WTC11 (cell line): ENCODE results near the gene SORCS2. TPM values are rescaled to one million over a fixed set of nuclear protein-coding genes. Genes with fewer than 3 reads are reported as not detected.

Source experiments
- ATAC-seq: fragments of 200-7000 bp; cut with Tn5 transposase; 2 replicates; pipeline ENCODE4 v1.10.0; 2021; ENCODE audit warnings: mild to moderate bottlenecking, moderate library complexity
- CTCF ChIA-PET: fragments of 300-600 bp; sonication (Branson Sonifier 250); formaldehyde crosslinking; loops from one replicate; lab custom pipeline; 2021; ENCODE audit warnings: antibody characterized with exemption; lab: Charles Lee
- POLR2A ChIA-PET: fragments of 350-600 bp; sonication (Branson Sonifier 250); formaldehyde crosslinking; loops from one replicate; lab custom pipeline; 2021; ENCODE audit warnings: antibody characterized with exemption; lab: Charles Lee
- DNase-seq: peaks from one replicate; pipeline ENCODE4 v3.0.0; 2021; ENCODE audit warnings: low spot score
- H3K27ac Mint-ChIP-seq: 2 replicates; pipeline ENCODE4 v1.8.0; 2021; ENCODE audit warnings: mixed read lengths
- H3K27me3 Mint-ChIP-seq: 2 replicates; pipeline ENCODE4 v1.8.0; 2021; ENCODE audit warnings: low read depth, mild to moderate bottlenecking, moderate library complexity, mixed read lengths
- H3K36me3 Mint-ChIP-seq: 2 replicates; pipeline ENCODE4 v1.8.0; 2021; ENCODE audit warnings: mixed read lengths
- H3K4me1 Mint-ChIP-seq: 2 replicates; pipeline ENCODE4 v1.8.0; 2022; ENCODE audit warnings: mixed read lengths
- H3K4me3 Mint-ChIP-seq: 2 replicates; pipeline ENCODE4 v1.8.0; 2021; ENCODE audit warnings: mild to moderate bottlenecking, moderate library complexity, mixed read lengths
- H3K9me3 Mint-ChIP-seq: 2 replicates; pipeline ENCODE4 v1.8.0; 2021; ENCODE audit warnings: mixed read lengths
- ATF1 ChIP-seq: sonication (generic); formaldehyde crosslinking; IDR thresholded peaks from 2 replicates; pipeline ENCODE4 v1.8.1; 2023; ENCODE audit warnings: mild to moderate bottlenecking, moderate library complexity, missing genetic modification reagents
- ATF2 ChIP-seq: sonication (generic); formaldehyde crosslinking; IDR thresholded peaks from 2 replicates; pipeline ENCODE4 v1.8.1; 2022; ENCODE audit warnings: low read depth, missing genetic modification reagents, borderline replicate concordance
- ATF3 ChIP-seq: sonication (generic); formaldehyde crosslinking; conservative IDR thresholded peaks from 2 replicates; pipeline ENCODE4 v1.8.1; 2022; ENCODE audit warnings: mild to moderate bottlenecking, missing genetic modification reagents
- E2F1 ChIP-seq: sonication (generic); formaldehyde crosslinking; IDR thresholded peaks from 2 replicates; pipeline ENCODE4 v1.8.0; 2022; ENCODE audit warnings: mild to moderate bottlenecking, missing genetic modification reagents
- ETV6 ChIP-seq: sonication (generic); formaldehyde crosslinking; IDR thresholded peaks from 2 replicates; pipeline ENCODE4 v1.8.1; 2022; ENCODE audit warnings: mild to moderate bottlenecking, missing genetic modification reagents
- FOXK1 ChIP-seq: sonication (generic); formaldehyde crosslinking; IDR thresholded peaks from 2 replicates; pipeline ENCODE4 v1.8.0; 2022; ENCODE audit warnings: mild to moderate bottlenecking, moderate library complexity, missing genetic modification reagents
- HMGA2 ChIP-seq: fragments of 250-450 bp; sonication (Bioruptor Pico); IDR thresholded peaks from 2 replicates; pipeline ENCODE4 v1.4.0; 2021; ENCODE audit warnings: mild to moderate bottlenecking, moderate library complexity
- IRF2 ChIP-seq: sonication (generic); formaldehyde crosslinking; IDR thresholded peaks from 2 replicates; pipeline ENCODE4 v1.8.0; 2022; ENCODE audit warnings: low read depth, missing genetic modification reagents, borderline replicate concordance
- NR2C2 ChIP-seq: sonication (generic); formaldehyde crosslinking; IDR thresholded peaks from 2 replicates; pipeline ENCODE4 v1.8.0; 2022; ENCODE audit warnings: mild to moderate bottlenecking, missing genetic modification reagents
- PRRX2 ChIP-seq: fragments of 250-450 bp; sonication (Bioruptor Pico); IDR thresholded peaks from 2 replicates; pipeline ENCODE4 v1.8.0; 2021; ENCODE audit warnings: mild to moderate bottlenecking
- RORB ChIP-seq: fragments of 250-450 bp; sonication (Bioruptor Pico); IDR thresholded peaks from 2 replicates; pipeline ENCODE4 v1.9.0; 2021; ENCODE audit warnings: mild to moderate bottlenecking
- SMAD4 ChIP-seq: sonication (generic); formaldehyde crosslinking; IDR thresholded peaks from 2 replicates; pipeline ENCODE4 v1.8.0; 2022; ENCODE audit warnings: mild to moderate bottlenecking, missing genetic modification reagents
- TP53 ChIP-seq: sonication (generic); formaldehyde crosslinking; IDR thresholded peaks from 2 replicates; pipeline ENCODE4 v1.8.1; 2023; ENCODE audit warnings: mild to moderate bottlenecking, missing genetic modification reagents
- ZBTB21 ChIP-seq: sonication (generic); formaldehyde crosslinking; IDR thresholded peaks from 2 replicates; pipeline ENCODE4 v1.8.1; 2023; ENCODE audit warnings: mild to moderate bottlenecking, missing genetic modification reagents, borderline replicate concordance
- ZNF219 ChIP-seq: sonication (generic); formaldehyde crosslinking; IDR thresholded peaks from 2 replicates; pipeline ENCODE4 v1.8.0; 2023; ENCODE audit warnings: missing genetic modification reagents, mild to moderate bottlenecking, borderline replicate concordance
- ZNF416 ChIP-seq: fragments of 250-450 bp; sonication (Bioruptor Pico); IDR thresholded peaks from 2 replicates; pipeline ENCODE4 v1.9.0; 2021; ENCODE audit warnings: mild to moderate bottlenecking, inconsistent platforms
- ZNF425 ChIP-seq: fragments of 250-450 bp; sonication (Bioruptor Pico); conservative IDR thresholded peaks from 2 replicates; pipeline ENCODE4 v1.9.0; 2021; ENCODE audit warnings: mild to moderate bottlenecking
- total RNA-seq: library from RNA; stranded (reverse); gene quantifications from 3 replicates; pipeline ENCODE4 v1.2.3, GENCODE V29; 2021
- TF ChIP-seq, protein P1 (sequence below): fragments of 250-450 bp; sonication (Bioruptor Pico); IDR thresholded peaks from 2 replicates; pipeline ENCODE4 v1.9.0; 2021; ENCODE audit warnings: mild to moderate bottlenecking, borderline replicate concordance
- TF ChIP-seq, protein P2 (sequence below): sonication (generic); formaldehyde crosslinking; IDR thresholded peaks from 2 replicates; pipeline ENCODE4 v1.8.1; 2023; ENCODE audit warnings: mild to moderate bottlenecking, missing genetic modification reagents, moderate library complexity
- TF ChIP-seq, protein P3 (sequence below): sonication (generic); formaldehyde crosslinking; conservative IDR thresholded peaks from 2 replicates; pipeline ENCODE4 v1.8.1; 2023; ENCODE audit warnings: mild to moderate bottlenecking, low read depth, missing genetic modification reagents, moderate library complexity

SORCS2 gene
- total RNA-seq, 1 experiment from 2014 or later = 6.6 TPM

- TF ChIP-seq ZNF425 (CRISPR knock-in tag) = no peak
- no peak for TF ChIP-seq ZNF219
- TF ChIP-seq ZBTB21 = no peak
- TF ChIP-seq, protein P1, sequence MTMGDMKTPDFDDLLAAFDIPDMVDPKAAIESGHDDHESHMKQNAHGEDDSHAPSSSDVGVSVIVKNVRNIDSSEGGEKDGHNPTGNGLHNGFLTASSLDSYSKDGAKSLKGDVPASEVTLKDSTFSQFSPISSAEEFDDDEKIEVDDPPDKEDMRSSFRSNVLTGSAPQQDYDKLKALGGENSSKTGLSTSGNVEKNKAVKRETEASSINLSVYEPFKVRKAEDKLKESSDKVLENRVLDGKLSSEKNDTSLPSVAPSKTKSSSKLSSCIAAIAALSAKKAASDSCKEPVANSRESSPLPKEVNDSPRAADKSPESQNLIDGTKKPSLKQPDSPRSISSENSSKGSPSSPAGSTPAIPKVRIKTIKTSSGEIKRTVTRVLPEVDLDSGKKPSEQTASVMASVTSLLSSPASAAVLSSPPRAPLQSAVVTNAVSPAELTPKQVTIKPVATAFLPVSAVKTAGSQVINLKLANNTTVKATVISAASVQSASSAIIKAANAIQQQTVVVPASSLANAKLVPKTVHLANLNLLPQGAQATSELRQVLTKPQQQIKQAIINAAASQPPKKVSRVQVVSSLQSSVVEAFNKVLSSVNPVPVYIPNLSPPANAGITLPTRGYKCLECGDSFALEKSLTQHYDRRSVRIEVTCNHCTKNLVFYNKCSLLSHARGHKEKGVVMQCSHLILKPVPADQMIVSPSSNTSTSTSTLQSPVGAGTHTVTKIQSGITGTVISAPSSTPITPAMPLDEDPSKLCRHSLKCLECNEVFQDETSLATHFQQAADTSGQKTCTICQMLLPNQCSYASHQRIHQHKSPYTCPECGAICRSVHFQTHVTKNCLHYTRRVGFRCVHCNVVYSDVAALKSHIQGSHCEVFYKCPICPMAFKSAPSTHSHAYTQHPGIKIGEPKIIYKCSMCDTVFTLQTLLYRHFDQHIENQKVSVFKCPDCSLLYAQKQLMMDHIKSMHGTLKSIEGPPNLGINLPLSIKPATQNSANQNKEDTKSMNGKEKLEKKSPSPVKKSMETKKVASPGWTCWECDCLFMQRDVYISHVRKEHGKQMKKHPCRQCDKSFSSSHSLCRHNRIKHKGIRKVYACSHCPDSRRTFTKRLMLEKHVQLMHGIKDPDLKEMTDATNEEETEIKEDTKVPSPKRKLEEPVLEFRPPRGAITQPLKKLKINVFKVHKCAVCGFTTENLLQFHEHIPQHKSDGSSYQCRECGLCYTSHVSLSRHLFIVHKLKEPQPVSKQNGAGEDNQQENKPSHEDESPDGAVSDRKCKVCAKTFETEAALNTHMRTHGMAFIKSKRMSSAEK = no peak
- no peak for TF ChIP-seq ATF2 (CRISPR knock-in tag)
- no peak for TF ChIP-seq IRF2 (CRISPR knock-in tag)
- TF ChIP-seq ZNF416 = no peak
- no peak for TF ChIP-seq ATF3 (CRISPR knock-in tag)
Observed at GRCh38 chr4:7559316-7559715, 367.0 kb downstream of the SORCS2 start (continued).

GRCh38 chr4:7559741-7560395, 367.5 kb downstream of the SORCS2 start:
- H3K4me1 Mint-ChIP-seq = no peaks in the 10 kb centered on the region
- H3K4me3 Mint-ChIP-seq = no peak overlapping the region
- DNase-seq (no peak), ATAC-seq (no peak)
- no peak overlapping the region for H3K27ac Mint-ChIP-seq
- H3K36me3 Mint-ChIP-seq = no peaks in the 10 kb centered on the region
- no peaks in the 10 kb centered on the region; the same call in 1 of the 2 replicates for H3K27me3 Mint-ChIP-seq
- CTCF ChIA-PET = no interaction called here
- peaks cover 21% of the 10 kb centered on the region for H3K9me3 Mint-ChIP-seq
- TF ChIP-seq PRRX2 (CRISPR knock-in tag) (no peak), ATF2 (CRISPR knock-in tag) (no peak), TP53 (no peak), ZNF219 (no peak)
- TF ChIP-seq, protein P2, sequence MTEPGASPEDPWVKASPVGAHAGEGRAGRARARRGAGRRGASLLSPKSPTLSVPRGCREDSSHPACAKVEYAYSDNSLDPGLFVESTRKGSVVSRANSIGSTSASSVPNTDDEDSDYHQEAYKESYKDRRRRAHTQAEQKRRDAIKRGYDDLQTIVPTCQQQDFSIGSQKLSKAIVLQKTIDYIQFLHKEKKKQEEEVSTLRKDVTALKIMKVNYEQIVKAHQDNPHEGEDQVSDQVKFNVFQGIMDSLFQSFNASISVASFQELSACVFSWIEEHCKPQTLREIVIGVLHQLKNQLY = no peak
- TF ChIP-seq, all 79 proteins: peak for 0
- POLR2A ChIA-PET = no interaction called here

DNA sequence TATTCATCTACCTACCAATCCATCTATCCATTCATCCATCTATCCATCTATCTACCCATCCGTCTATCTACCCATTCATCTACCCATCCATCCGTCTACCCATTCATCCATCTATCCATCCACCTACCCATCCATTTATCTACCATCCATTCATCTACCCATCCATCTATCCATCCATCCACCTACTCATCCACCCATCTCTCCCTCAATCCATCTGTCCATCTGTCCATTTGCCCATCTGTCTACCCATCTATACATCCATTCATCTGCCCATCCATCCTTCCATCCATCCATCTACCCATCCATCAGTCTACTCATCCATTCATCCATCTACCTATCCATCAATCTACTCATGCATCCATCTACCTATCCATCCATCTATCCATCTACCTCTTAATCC, 369.2 kb downstream of the SORCS2 start:
- Mint-ChIP-seq H3K4me3 (no peak overlapping the region), H3K27ac (no peak overlapping the region), H3K36me3 (no peaks in the 10 kb centered on the region), H3K9me3 (peaks cover 10% of the 10 kb centered on the region), H3K4me1 (no peaks in the 10 kb centered on the region), H3K27me3 (no peaks in the 10 kb centered on the region)
- DNase-seq (no peak), ATAC-seq (no peak)
- ChIA-PET POLR2A (no interaction called here), CTCF (no interaction called here)
- TF ChIP-seq RORB = no peak
- TF ChIP-seq, protein P3, sequence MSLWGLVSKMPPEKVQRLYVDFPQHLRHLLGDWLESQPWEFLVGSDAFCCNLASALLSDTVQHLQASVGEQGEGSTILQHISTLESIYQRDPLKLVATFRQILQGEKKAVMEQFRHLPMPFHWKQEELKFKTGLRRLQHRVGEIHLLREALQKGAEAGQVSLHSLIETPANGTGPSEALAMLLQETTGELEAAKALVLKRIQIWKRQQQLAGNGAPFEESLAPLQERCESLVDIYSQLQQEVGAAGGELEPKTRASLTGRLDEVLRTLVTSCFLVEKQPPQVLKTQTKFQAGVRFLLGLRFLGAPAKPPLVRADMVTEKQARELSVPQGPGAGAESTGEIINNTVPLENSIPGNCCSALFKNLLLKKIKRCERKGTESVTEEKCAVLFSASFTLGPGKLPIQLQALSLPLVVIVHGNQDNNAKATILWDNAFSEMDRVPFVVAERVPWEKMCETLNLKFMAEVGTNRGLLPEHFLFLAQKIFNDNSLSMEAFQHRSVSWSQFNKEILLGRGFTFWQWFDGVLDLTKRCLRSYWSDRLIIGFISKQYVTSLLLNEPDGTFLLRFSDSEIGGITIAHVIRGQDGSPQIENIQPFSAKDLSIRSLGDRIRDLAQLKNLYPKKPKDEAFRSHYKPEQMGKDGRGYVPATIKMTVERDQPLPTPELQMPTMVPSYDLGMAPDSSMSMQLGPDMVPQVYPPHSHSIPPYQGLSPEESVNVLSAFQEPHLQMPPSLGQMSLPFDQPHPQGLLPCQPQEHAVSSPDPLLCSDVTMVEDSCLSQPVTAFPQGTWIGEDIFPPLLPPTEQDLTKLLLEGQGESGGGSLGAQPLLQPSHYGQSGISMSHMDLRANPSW (CRISPR knock-in tag) = no peak
- no peak for TF ChIP-seq HMGA2 (CRISPR knock-in tag)
- TF ChIP-seq ATF1 (CRISPR knock-in tag) = no peak
- no peak for TF ChIP-seq FOXK1
- no peak for TF ChIP-seq ETV6
- no peak for TF ChIP-seq E2F1 (CRISPR knock-in tag)
- no peak for TF ChIP-seq NR2C2
- no peak for TF ChIP-seq SMAD4 (CRISPR knock-in tag)
